Subcutaneous abdominal adipose tissue (tissue), 5 donors: ENCODE results near the gene USF2.

Experiments
- H3K27ac ChIP-seq: one replicate; pipeline ENCODE4 v1.7.0; 2013; ENCODE audit warnings: low read depth, mild to moderate bottlenecking, inconsistent platforms, low read length, moderate library complexity
- H3K27me3 ChIP-seq, 5 donors: one replicate each; pipeline ENCODE4 v1.7.0; 2013; ENCODE audit warnings: low read length in 5 of 5, inconsistent platforms in 1 of 5; ENCODE audit not compliant: control insufficient read depth in 5 of 5, insufficient read depth in 4 of 5
- H3K36me3 ChIP-seq, 5 donors: one replicate each; pipeline ENCODE4 v1.7.0; 2013; ENCODE audit warnings: low read length in 5 of 5; ENCODE audit not compliant: control insufficient read depth in 5 of 5, insufficient read depth in 5 of 5
- H3K4me1 ChIP-seq, 5 donors: one replicate each; pipeline ENCODE4 v1.7.0; 2013; ENCODE audit warnings: low read length in 5 of 5, mild to moderate bottlenecking in 3 of 5, moderate library complexity in 1 of 5; ENCODE audit not compliant: control insufficient read depth in 5 of 5, insufficient read depth in 5 of 5
- H3K4me3 ChIP-seq, 5 donors: one replicate each; pipeline ENCODE4 v1.7.0; 2013; ENCODE audit warnings: low read length in 5 of 5, low read depth in 1 of 5
- H3K9ac ChIP-seq, 5 donors: one replicate each; pipeline ENCODE4 v1.7.0; 2013; ENCODE audit warnings: low read length in 5 of 5, mild to moderate bottlenecking in 4 of 5, moderate library complexity in 3 of 5
- H3K9me3 ChIP-seq, 5 donors: one replicate each; pipeline ENCODE4 v1.7.0; 2013; ENCODE audit warnings: low read length in 5 of 5; ENCODE audit not compliant: control insufficient read depth in 5 of 5
- donor health status: healthy.
- donor health status: healthy.
- donor health status: healthy.
- donor health status: healthy.
- donor health status: healthy.

The USF2 gene

DNA sequence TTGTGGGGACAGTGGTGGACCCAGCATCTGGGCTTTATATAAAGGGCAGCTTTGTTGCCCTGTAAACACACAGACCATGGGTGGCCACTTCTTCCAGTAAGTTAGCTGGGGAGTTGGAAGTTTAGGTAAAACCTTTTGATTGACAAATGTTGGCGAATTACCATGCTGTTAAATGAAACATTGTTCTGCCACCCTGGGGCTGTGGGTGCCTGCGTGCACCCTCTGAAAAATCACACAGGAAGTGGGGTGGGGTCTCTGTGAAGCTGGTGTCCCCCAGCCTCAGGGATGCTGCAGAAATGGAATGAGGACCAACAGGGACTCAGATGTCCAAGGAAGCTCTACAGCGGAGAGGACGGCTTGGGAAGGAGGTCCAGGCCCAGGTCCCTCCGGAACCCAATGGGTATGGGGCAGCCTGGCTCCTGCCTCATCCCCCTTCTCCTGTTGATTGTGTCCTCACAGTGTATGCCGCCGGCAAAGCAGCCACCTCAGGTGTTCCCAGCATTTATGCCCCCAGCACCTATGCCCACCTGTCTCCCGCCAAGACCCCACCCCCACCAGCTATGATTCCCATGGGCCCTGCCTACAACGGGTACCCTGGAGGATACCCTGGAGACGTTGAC, 2.8 kb upstream of the USF2 start:
- Histone ChIP-seq H3K9me3 (no peaks in the 10 kb centered on the region), H3K27me3 (no peaks in the 10 kb centered on the region), H3K4me3 (no peak overlapping the region), H3K9ac (peak overlapping the region in 1 of 5 donors; percentile 91), H3K4me1 (peaks cover 4 to 47% (median 42%) of the 10 kb centered on the region in 5 donors), H3K27ac (no peak overlapping the region), H3K36me3 (peaks cover 0 to 14% (median 10%) of the 10 kb centered on the region in 5 donors)

- H3K4me3 ChIP-seq, result peak overlapping the region in 4 of 5 donors; percentile 75 to 85 (median 80)
- H3K4me1 ChIP-seq, result peaks cover 4 to 54% (median 42%) of the 10 kb centered on the region in 5 donors
- peak overlapping the region; percentile 90 for H3K27ac ChIP-seq
- no peaks in the 10 kb centered on the region for H3K27me3 ChIP-seq
- no peaks in the 10 kb centered on the region for H3K9me3 ChIP-seq
- H3K36me3 ChIP-seq, result peaks cover 0 to 21% (median 17%) of the 10 kb centered on the region in 5 donors
- H3K9ac ChIP-seq, result peak overlapping the region in 4 of 5 donors; percentile 90 to 96 (median 92)
These were observed 2.0 kb upstream of the USF2 start for GRCh38 chr19:35266520-35267352.

DNA sequence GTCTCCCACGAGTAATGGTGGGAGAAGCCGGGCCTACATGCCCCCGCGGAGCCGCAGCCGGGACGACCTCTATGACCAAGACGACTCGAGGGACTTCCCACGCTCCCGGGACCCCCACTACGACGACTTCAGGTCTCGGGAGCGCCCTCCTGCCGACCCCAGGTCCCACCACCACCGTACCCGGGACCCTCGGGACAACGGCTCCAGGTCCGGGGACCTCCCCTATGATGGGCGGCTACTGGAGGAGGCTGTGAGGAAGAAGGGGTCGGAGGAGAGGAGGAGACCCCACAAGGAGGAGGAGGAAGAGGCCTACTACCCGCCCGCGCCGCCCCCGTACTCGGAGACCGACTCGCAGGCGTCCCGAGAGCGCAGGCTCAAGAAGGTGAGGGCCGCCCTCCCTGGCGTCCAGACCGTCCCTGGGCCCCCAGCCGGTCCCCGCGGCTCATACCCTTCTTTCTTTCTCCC, 1.4 kb upstream of the USF2 start:
- no peaks in the 10 kb centered on the region for H3K27me3 ChIP-seq
- peak overlapping the region; percentile 90 for H3K27ac ChIP-seq
- peaks cover 0 to 26% (median 23%) of the 10 kb centered on the region in 5 donors for H3K36me3 ChIP-seq
- peak overlapping the region; percentile 63 to 85 (median 77) for H3K4me3 ChIP-seq
- H3K9me3 ChIP-seq, result no peaks in the 10 kb centered on the region
- peaks cover 4 to 61% (median 47%) of the 10 kb centered on the region in 5 donors for H3K4me1 ChIP-seq
- peak overlapping the region; percentile 77 to 96 (median 91) for H3K9ac ChIP-seq

DNA sequence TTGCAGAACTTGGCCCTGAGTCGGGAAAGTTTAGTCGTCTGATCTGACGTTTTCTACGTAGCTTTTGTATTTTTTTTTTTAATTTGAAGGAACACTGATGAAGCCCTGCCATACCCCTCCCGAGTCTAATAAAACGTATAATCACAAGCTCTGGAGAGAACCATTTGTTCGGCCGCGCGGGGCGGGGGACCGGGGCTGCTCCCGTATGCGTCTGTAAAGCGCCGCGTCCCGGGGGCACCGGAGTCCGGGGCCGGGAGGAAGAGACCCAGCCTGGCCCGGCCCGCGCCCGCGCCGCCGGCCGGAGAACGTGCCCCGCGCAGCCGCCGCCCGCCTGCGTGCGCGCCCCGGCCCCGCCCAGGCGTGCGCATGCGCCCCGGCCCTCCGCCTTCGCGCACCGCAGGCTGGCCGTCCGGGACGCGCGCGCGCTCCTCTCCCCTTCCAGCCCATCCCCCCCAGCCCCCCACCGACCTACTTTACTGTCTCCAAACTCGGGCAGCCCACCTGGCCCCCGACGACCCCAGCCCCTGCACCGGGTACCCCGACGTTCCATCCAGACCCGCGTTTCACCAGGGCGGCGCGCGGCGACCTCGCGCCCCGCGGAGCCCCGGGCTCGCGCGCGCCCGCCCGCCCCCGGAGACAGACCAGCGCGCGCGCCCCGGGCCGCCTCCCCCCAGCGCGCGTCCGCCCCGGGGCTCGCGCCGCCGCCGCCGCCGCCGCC, 785 bp upstream of the USF2 start:
- H3K9me3 ChIP-seq, result no peaks in the 10 kb centered on the region
- H3K9ac ChIP-seq, result peak overlapping the region; percentile 77 to 96 (median 91)
- H3K4me3 ChIP-seq, result peak overlapping the region; percentile 63 to 85 (median 77)
- peaks cover 4 to 67% (median 47%) of the 10 kb centered on the region in 5 donors for H3K4me1 ChIP-seq
- peak overlapping the region; percentile 90 for H3K27ac ChIP-seq
- no peaks in the 10 kb centered on the region for H3K27me3 ChIP-seq
- H3K36me3 ChIP-seq, result peaks cover 0 to 30% (median 28%) of the 10 kb centered on the region in 5 donors

DNA sequence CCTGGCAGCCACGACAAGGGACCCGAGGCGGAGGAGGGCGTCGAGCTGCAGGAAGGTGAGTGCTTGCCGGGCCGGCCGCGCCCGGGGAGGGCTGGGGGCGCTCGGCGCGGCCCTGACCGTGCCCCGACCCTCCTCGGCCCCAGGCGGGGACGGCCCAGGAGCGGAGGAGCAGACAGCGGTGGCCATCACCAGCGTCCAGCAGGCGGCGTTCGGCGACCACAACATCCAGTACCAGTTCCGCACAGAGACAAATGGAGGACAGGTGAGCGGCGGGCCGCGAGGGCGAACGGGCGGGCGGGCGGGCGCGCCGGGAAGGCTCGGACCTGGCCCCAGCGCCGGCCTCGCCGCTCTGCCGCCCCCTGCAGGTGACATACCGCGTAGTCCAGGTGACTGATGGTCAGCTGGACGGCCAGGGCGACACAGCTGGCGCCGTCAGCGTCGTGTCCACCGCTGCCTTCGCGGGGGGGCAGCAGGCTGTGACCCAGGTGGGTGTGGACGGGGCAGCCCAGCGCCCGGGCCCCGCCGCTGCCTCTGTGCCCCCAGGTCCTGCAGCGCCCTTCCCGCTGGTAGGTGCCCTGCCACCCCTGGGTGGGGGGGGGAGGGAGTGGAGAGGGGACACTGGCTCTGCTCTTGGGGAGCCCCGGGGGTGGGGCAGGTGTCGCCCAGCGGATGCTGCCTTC, 816 bp downstream of the USF2 start:
- Histone ChIP-seq H3K36me3 (peaks cover 0 to 46% (median 44%) of the 10 kb centered on the region in 5 donors), H3K27ac (no peak overlapping the region), H3K27me3 (no peaks in the 10 kb centered on the region), H3K9ac (peak overlapping the region in 1 of 5 donors; percentile 52), H3K4me1 (peaks cover 4 to 68% (median 48%) of the 10 kb centered on the region in 5 donors), H3K9me3 (no peaks in the 10 kb centered on the region), H3K4me3 (peak overlapping the region in 4 of 5 donors; percentile 63 to 74 (median 66))

GRCh38 chr19:35270381-35270811, 1.6 kb downstream of the USF2 start:
- no peaks in the 10 kb centered on the region for H3K9me3 ChIP-seq
- no peaks in the 10 kb centered on the region for H3K27me3 ChIP-seq
- peaks cover 2 to 59% (median 39%) of the 10 kb centered on the region in 5 donors for H3K4me1 ChIP-seq
- H3K27ac ChIP-seq, result no peak overlapping the region
- H3K9ac ChIP-seq, result peak overlapping the region in 1 of 5 donors; percentile 24
- H3K36me3 ChIP-seq, result peaks cover 0 to 54% (median 48%) of the 10 kb centered on the region in 5 donors
- no peak overlapping the region for H3K4me3 ChIP-seq

GRCh38 chr19:35271546-35271945, 2.8 kb downstream of the USF2 start:
- no peaks in the 10 kb centered on the region for H3K9me3 ChIP-seq
- H3K4me1 ChIP-seq, result peaks cover 1 to 48% (median 28%) of the 10 kb centered on the region in 5 donors
- no peak overlapping the region for H3K4me3 ChIP-seq
- peaks cover 0 to 65% (median 59%) of the 10 kb centered on the region in 5 donors for H3K36me3 ChIP-seq
- H3K27ac ChIP-seq, result no peak overlapping the region
- no peak overlapping the region for H3K9ac ChIP-seq
- no peaks in the 10 kb centered on the region for H3K27me3 ChIP-seq

DNA sequence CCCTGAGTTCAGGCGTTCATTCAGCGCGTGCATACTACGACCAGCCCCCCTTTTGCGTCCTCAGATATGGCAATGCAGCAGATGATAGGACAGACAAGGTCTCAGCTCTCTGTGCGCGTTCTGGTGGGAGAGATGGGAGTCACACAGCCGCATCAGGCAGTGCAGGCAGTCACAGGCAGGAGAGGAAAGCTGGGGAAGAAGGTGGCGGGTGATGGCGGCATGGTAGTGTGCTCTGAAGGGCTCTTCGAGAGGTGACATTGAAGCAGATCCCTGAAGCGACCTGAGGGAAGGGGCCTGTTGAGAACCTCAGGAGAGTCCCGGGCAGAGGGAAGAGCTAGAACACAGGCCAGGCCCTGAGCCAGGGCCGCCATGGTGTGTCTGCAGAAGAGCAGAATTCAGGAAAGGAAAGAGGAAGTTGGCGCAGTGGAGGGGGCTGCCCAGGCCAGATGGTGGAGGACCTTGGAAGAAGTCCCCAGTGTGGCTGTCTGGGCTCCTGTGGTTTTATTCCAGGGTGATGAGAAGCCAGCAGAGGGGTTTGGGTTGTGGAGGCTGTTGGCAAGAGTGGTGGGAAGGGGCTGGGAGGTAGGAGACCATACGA, 3.5 kb downstream of the USF2 start:
- Histone ChIP-seq H3K9me3 (no peaks in the 10 kb centered on the region), H3K4me3 (no peak overlapping the region), H3K27me3 (no peaks in the 10 kb centered on the region), H3K4me1 (peaks cover 0 to 42% (median 21%) of the 10 kb centered on the region in 5 donors), H3K36me3 (peaks cover 0 to 72% (median 66%) of the 10 kb centered on the region in 5 donors), H3K27ac (no peak overlapping the region), H3K9ac (peak overlapping the region in 1 of 5 donors; percentile 37)
